ENCODE data around the gene TMEM52.
A peak's percentile ranks its signal among the peaks of the same experiment; 100 is the strongest.
"Not testable (repeated sequence)": the region's sequence is repeated elsewhere in the genome, so short reads cannot be mapped to it uniquely, and the experiment has no call there.

The TMEM52 gene

DNA sequence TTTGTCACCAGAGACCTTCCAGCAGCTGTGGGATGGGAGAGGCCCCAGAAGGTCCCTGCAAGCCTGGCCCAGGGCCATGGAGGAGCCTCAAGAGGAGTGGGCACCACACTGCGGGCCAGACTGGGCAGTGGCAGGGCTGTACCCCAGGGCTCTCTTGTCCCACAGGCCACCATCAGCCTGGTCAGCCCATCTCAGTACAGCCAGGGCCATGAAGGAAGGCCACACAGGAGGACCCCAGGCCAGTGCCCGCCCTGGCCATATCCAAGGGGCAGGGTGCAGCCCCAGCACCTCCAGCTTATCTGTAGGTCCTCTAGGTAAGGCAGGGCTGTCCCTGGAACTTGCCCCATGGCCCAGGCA, 25.1 kb downstream of the TMEM52 start:
- no peak for DNase-seq (ENCODE audit: low spot score)

- no peak for DNase-seq (ENCODE audit: low spot score)
Observed at GRCh38 chr1:1893291-1893985, 25.6 kb downstream of the TMEM52 start.

GRCh38 chr1:1892763-1893120, 26.3 kb downstream of the TMEM52 start:
- no peak for DNase-seq (ENCODE audit: low spot score)

DNA sequence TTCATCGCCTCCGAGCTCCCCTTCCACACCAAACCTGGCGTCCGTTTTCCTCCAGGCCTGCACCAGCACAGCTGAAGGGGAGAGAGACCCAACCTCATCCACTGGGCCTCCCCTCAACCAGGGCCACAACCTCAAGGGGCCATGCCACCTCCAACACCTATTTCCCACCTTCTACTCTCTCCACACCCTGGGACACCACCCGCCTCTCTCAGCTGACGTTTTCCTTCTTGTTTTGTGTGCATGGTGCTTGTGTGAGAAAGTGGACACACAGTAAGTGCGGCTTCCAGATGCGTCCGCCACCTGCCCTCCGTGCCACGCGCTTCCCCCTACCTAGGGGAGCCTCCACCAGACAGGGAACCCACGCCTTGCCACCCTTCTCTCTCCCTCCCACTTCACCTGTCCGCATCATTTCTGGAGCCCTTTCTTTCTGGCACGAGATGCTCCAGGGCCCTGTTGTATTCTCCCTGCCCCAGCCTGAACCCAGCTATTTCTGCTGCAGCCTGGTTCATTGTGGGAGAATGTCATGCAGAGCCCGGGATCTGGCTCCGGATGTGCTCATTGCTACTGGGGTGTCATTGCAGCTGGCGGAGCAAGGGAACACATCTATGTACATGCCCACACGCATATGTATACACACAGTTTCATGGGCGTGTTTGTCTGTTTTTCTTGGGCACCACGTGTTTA, 26.9 kb downstream of the TMEM52 start:
- DNase-seq (ENCODE audit: low spot score): no peak

GRCh38 chr1:1891349-1892078, 27.6 kb downstream of the TMEM52 start:
- DNase-seq (ENCODE audit: low spot score): peak; percentile 72

GRCh38 chr1:1890506-1891348, 28.4 kb downstream of the TMEM52 start, which contains the start of gene GNB1:
GNB1 (minus strand) TSS chr1:1891087; CDS start chr1:1825453, 65,634 bp downstream.
- DNase-seq (ENCODE audit: low spot score): peak; percentile 93

- peak; percentile 50 for DNase-seq (ENCODE audit: low spot score)
Observed at GRCh38 chr1:1889847-1890505, 29.1 kb downstream of the TMEM52 start.

- peak; percentile 32 for DNase-seq (ENCODE audit: low spot score)
Observed at GRCh38 chr1:1889090-1889750, 29.9 kb downstream of the TMEM52 start.

GRCh38 chr1:1883890-1884289, 35.2 kb downstream of the TMEM52 start:
- DNase-seq (ENCODE audit: low spot score): not testable (repeated sequence)

DNA sequence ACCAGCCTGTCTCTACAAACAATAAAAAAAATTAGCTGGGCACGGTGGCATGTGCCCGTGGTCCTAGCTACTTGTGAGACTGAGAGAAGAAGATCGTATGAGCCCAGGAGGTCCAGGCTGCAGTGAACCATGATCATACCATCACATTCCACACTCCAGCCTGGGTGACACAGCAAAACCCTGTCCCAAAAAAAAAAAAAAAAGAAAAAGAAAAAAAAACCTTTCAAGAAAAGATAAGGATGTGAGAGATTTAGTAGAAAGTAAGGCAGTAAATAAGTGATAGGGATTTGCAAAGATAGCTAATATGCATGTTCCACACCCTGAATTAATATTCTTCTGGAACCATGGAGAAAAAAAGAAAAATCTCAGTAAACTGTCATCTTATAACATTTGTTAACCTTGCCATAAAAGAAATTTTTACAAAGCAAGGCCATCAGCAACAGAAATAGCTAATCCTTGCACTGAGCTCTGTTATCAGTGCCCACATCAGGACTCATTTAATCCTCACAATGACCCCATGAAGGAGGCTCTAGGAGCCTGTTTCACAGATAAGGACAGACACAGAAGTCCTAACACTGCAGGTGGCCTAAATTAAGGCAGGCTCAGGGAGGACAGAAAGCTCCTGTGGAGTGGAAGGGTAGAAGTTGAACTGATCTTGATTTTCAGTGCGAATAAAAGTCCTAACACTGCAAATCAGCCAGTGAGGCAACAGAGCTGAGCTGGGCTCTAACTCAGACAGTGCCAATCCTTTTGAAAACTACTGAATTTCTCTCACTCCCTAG, 35.8 kb downstream of the TMEM52 start:
- DNase-seq (ENCODE audit: low spot score): peak; percentile 61

DNA sequence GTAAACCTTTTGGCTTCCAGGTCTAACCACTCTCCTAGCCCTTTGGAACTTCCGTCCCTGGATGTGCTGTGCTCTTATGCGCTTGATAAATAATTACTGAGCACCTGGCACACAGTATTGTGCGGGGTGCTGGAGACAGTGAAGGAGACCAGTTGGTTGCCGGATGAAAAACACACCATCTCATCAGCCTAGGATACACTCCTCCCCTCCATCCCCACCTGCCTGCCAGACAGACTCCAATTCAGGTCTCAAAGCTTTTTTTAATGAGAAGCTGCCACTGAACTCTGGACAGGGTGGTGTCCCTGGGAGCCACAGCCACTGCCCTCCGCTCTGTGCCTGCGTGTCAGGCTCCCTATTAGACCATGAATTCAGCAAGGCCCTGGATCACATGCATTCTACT, 37.4 kb downstream of the TMEM52 start:
- DNase-seq (ENCODE audit: low spot score): no peak

- DNase-seq (ENCODE audit: low spot score): no peak
Observed at GRCh38 chr1:1880617-1881312, 38.3 kb downstream of the TMEM52 start.

DNA sequence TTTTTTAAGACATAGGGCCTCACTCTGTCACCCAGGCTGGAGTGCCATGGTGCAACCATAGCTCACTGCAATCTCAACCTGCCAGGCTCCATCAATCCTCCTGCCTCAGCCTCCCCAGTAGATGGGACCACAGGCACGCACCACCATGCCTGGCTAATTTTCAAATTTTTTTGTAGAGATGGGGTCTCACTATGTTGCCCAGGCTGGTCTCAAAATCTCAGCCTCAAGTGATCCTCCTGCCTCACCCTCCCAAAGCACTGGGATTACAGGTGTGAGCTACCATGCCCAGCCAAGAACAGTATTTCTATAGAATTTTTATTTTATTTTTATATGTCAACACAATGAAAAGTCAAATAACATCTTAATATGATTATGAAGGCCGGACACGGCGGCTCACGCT, 39.1 kb downstream of the TMEM52 start:
- no peak for DNase-seq (ENCODE audit: low spot score)

DNA sequence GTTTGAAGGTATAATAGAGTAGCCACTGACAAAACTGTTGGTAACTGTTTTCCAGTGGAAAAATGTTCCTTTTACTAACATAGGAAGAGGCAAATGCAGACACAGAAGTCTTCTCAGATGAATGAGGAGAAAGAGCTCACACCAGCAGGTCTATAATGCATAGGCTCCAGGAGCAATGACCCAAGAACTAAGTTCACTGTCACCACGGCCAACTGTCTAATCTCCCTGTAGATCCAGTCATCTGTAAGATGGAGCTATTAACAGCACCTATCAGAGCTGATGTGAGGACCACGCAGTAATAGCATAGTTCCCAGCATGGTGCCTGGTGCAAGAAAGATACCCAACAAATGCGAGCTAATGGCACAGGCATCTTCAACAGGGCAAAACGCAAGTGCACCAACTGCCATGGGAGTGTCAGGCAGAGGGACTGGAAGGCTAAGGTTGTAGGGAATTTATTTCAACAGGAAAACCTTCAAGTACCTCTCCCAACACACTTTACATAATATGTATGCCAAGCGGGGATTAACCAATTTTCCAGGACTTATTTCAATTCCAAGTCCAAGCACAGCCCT, 41.1 kb downstream of the TMEM52 start:
- no peak for DNase-seq (ENCODE audit: low spot score)

DNA sequence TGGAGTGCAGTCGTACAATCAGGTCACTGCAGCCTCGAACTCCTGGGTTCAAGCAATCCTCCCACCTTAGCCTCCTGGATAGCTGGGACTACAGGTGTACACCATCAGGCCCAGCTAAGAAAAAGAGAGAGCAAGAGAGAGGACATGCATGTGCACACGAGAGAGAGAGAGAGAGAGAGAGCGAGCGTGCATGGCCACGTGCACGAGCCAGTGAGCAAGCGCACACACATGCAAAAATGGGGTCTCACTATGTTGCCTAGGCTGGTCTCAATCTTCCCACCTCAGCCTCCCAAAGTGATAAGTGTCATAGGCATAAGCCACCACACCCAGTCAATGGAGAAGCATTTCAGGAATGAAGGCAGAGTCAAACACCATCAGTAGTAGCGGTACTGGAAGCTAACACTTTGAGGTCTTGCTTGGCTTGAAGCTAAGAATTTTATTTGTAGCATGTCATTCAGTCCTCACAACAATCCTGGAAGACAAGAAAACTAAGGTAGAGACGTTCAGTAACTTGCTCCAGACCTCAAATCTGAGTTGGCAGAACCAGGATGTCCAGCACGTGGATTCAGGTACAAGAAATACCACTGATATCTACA, 42.6 kb downstream of the TMEM52 start:
- DNase-seq (ENCODE audit: low spot score): peak; percentile 55

GRCh38 chr1:1875932-1876331, 43.1 kb downstream of the TMEM52 start:
- no peak for DNase-seq (ENCODE audit: low spot score)

GRCh38 chr1:1874901-1875300, 44.2 kb downstream of the TMEM52 start:
- no peak for DNase-seq (ENCODE audit: low spot score)

- DNase-seq (ENCODE audit: low spot score): no peak
Observed at GRCh38 chr1:1873186-1873585, 45.9 kb downstream of the TMEM52 start.

Data from kidney tubule cell (primary cell).